ENCODE measurements around the gene UBE3B.

The UBE3B gene

DNA sequence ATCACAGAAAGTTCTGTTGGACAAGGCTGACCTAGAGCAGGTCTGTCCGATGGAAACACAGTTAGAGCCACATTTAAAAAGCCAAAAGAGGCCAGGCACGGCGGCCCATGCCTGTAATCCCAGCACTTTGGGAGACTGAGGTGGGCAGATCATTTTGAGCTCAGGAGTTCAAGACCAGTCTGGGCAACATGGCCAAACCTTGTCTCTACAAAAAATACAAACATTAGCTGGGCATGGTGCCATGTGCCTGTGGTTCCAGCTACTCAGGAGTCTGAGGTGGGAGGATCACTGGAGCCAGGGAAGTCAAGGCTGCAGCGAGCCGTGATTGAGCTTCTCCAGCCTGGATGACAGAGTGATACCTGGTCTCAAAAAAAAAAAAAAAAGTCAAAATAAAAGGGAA lies 14.9 kb downstream of the UBE3B start:
- Histone ChIP-seq H3K9me2 (ENCODE audit: low read depth, low read length) (no peaks in the 10 kb centered on the region), H3K4me3 (ENCODE audit: low read depth, low read length, poor library complexity, severe bottlenecking) (no peak overlapping the region), H3K9me3 (ENCODE audit: low read length) (no peaks in the 10 kb centered on the region), H3K79me2 (ENCODE audit: insufficient read depth, low read length) (no peaks in the 10 kb centered on the region), H2AFZ (ENCODE audit: low read length) (no peak overlapping the region), H3K4me2 (ENCODE audit: low read length) (no peak overlapping the region), H3K36me3 (ENCODE audit: insufficient read depth, low read length) (peaks cover 29% of the 10 kb centered on the region), H3K4me1 (ENCODE audit: insufficient read depth, low read length, severe bottlenecking) (no peaks in the 10 kb centered on the region), H3K27ac (ENCODE audit: low read depth, low read length, poor library complexity, severe bottlenecking) (no peak overlapping the region), H3F3A (ENCODE audit: insufficient read depth, low read length) (no peaks in the 10 kb centered on the region), H3K9ac (ENCODE audit: low read length) (no peak overlapping the region), H3K27me3 (ENCODE audit: insufficient read depth, low read length) (no peaks in the 10 kb centered on the region), H4K20me1 (ENCODE audit: insufficient read depth, low read length) (no peaks in the 10 kb centered on the region)
- TF ChIP-seq, protein P1, sequence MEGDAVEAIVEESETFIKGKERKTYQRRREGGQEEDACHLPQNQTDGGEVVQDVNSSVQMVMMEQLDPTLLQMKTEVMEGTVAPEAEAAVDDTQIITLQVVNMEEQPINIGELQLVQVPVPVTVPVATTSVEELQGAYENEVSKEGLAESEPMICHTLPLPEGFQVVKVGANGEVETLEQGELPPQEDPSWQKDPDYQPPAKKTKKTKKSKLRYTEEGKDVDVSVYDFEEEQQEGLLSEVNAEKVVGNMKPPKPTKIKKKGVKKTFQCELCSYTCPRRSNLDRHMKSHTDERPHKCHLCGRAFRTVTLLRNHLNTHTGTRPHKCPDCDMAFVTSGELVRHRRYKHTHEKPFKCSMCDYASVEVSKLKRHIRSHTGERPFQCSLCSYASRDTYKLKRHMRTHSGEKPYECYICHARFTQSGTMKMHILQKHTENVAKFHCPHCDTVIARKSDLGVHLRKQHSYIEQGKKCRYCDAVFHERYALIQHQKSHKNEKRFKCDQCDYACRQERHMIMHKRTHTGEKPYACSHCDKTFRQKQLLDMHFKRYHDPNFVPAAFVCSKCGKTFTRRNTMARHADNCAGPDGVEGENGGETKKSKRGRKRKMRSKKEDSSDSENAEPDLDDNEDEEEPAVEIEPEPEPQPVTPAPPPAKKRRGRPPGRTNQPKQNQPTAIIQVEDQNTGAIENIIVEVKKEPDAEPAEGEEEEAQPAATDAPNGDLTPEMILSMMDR (IDR thresholded peaks at IDR 0.05; ENCODE audit: low read length): no peak
- TF ChIP-seq EZH2 (IDR thresholded peaks at IDR 0.05; ENCODE audit: borderline replicate concordance, low read length): no peak

DNA sequence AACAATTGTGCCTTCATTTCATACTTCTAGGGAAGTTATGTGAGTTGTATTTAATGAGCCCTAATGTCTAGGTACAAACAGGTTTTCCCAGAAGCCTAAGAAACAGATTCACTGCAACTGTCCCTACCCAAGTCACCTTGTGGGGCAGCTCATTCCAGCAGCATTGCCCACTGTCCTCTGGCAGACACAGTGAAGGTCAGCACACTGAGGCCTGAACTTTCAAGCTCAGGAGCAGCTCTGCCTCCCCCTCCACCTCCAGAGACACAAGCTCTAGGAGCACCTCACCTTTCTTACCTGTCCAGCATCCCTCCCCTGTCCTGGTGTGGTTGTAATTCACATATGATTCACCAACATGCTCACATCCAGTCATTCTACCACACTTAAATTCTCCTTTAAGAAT lies 15.7 kb downstream of the UBE3B start:
- H4K20me1 ChIP-seq (ENCODE audit: insufficient read depth, low read length): no peaks in the 10 kb centered on the region
- H3K79me2 ChIP-seq (ENCODE audit: insufficient read depth, low read length): no peaks in the 10 kb centered on the region
- H3K4me1 ChIP-seq (ENCODE audit: insufficient read depth, low read length, severe bottlenecking): no peaks in the 10 kb centered on the region
- no peaks in the 10 kb centered on the region for H3K9me3 ChIP-seq (ENCODE audit: low read length)
- no peak for TF ChIP-seq EZH2 (IDR thresholded peaks at IDR 0.05; ENCODE audit: borderline replicate concordance, low read length)
- TF ChIP-seq, protein P1 (IDR thresholded peaks at IDR 0.05; ENCODE audit: low read length): no peak
- peaks cover 24% of the 10 kb centered on the region for H3K36me3 ChIP-seq (ENCODE audit: insufficient read depth, low read length)
- H2AFZ ChIP-seq (ENCODE audit: low read length): no peak overlapping the region
- H3K9ac ChIP-seq (ENCODE audit: low read length): no peak overlapping the region
- H3F3A ChIP-seq (ENCODE audit: insufficient read depth, low read length): no peaks in the 10 kb centered on the region
- H3K4me2 ChIP-seq (ENCODE audit: low read length): no peak overlapping the region
- no peak overlapping the region for H3K4me3 ChIP-seq (ENCODE audit: low read depth, low read length, poor library complexity, severe bottlenecking)
- no peak overlapping the region for H3K27ac ChIP-seq (ENCODE audit: low read depth, low read length, poor library complexity, severe bottlenecking)
- no peaks in the 10 kb centered on the region for H3K9me2 ChIP-seq (ENCODE audit: low read depth, low read length)
- no peaks in the 10 kb centered on the region for H3K27me3 ChIP-seq (ENCODE audit: insufficient read depth, low read length)

DNA sequence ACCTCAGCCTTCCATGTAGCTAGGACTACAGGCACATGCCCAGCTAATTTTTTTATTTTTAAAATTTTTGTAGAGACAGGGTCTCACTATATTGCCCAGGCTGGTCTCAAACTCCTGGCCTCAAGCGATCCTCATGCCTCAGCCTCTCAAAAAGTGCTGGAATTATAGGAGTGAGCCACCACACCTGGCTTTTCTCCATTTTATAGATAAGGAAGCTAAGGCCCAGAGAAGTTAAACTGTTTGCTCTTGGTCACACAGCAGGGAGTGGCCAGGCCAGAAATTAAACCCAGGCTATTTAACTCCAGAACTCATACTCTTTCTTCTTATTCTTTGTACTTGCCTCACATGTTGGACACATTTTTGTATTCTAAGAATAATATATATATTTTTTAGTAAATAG lies 16.5 kb downstream of the UBE3B start:
- no peak overlapping the region for H3K27ac ChIP-seq (ENCODE audit: low read depth, low read length, poor library complexity, severe bottlenecking)
- peaks cover 20% of the 10 kb centered on the region for H3K36me3 ChIP-seq (ENCODE audit: insufficient read depth, low read length)
- H3K4me1 ChIP-seq (ENCODE audit: insufficient read depth, low read length, severe bottlenecking): no peaks in the 10 kb centered on the region
- TF ChIP-seq, protein P1 (IDR thresholded peaks at IDR 0.05; ENCODE audit: low read length): no peak
- no peak for TF ChIP-seq EZH2 (IDR thresholded peaks at IDR 0.05; ENCODE audit: borderline replicate concordance, low read length)
- no peaks in the 10 kb centered on the region for H3F3A ChIP-seq (ENCODE audit: insufficient read depth, low read length)
- no peak overlapping the region for H3K9ac ChIP-seq (ENCODE audit: low read length)
- no peak overlapping the region for H2AFZ ChIP-seq (ENCODE audit: low read length)
- H4K20me1 ChIP-seq (ENCODE audit: insufficient read depth, low read length): no peaks in the 10 kb centered on the region
- no peaks in the 10 kb centered on the region for H3K9me3 ChIP-seq (ENCODE audit: low read length)
- H3K4me2 ChIP-seq (ENCODE audit: low read length): no peak overlapping the region
- H3K79me2 ChIP-seq (ENCODE audit: insufficient read depth, low read length): no peaks in the 10 kb centered on the region
- no peaks in the 10 kb centered on the region for H3K27me3 ChIP-seq (ENCODE audit: insufficient read depth, low read length)
- no peak overlapping the region for H3K4me3 ChIP-seq (ENCODE audit: low read depth, low read length, poor library complexity, severe bottlenecking)
- no peaks in the 10 kb centered on the region for H3K9me2 ChIP-seq (ENCODE audit: low read depth, low read length)

Measured in OCI-LY1 (cell line).